Retinal pigment epithelial cell (primary cell): ENCODE measurements around the gene KRT77.

Experiments used
- DNase-seq: peaks from one replicate; pipeline ENCODE4 v3.0.0-alpha.2; 2010; ENCODE audit warnings: low read depth
- H3K4me3 ChIP-seq: 2 replicates; pipeline ENCODE4 v1.5.1; 2011; ENCODE audit warnings: mild to moderate bottlenecking, low read length, control low read depth, moderate library complexity
- CTCF ChIP-seq: conservative IDR thresholded peaks from 2 replicates; pipeline ENCODE4 v1.5.1; 2011; ENCODE audit warnings: low read depth, low read length, control low read depth, inconsistent platforms

The KRT77 gene

DNA sequence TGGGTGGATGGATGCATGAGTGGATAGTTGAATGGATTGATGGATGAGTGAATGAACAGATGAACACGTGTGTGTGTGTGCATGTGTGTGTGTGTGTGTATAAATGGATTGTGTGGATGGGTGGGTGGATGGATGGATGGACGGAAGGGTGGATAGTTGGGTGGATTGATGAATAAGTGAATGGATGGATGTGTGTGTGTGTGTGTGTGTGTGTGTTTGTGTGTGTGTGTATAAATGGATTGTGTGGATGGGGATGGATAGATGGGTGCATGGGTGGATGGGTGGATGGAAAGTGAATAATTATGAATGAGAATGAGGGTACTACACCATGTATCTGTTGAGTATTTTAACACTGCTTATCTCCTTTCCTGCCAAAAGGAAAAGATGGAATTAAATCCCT lies 986 bp downstream of the KRT77 start:
- DNase-seq, result no peak
- H3K4me3 ChIP-seq, result no peak overlapping the region
- TF ChIP-seq CTCF, result no peak

DNA sequence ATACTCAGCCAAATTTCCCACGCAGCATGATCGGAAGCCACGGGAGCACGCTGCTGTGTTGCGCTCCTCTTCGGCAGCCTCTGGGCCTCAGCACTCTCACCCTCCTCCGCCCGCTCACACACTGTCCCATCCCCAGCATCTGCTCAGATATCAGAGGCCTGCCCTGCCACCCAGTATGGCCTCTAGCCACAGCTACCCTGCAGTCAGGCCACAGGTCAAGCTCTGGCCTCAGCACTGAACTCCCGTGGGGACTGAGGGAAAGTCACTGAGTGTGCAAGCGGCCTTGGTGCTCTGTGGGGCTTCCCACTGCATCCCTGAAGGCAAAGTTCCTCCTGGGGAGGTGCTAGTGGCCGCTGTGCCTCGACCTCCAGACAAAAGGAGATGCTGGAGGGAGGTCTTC lies 2.0 kb downstream of the KRT77 start:
- no peak overlapping the region for H3K4me3 ChIP-seq
- DNase-seq, result no peak
- no peak for TF ChIP-seq CTCF

- DNase-seq, result no peak
- no peak for TF ChIP-seq CTCF
Measured at GRCh38 chr12:52699960-52700359, 3.4 kb downstream of the KRT77 start.

DNA sequence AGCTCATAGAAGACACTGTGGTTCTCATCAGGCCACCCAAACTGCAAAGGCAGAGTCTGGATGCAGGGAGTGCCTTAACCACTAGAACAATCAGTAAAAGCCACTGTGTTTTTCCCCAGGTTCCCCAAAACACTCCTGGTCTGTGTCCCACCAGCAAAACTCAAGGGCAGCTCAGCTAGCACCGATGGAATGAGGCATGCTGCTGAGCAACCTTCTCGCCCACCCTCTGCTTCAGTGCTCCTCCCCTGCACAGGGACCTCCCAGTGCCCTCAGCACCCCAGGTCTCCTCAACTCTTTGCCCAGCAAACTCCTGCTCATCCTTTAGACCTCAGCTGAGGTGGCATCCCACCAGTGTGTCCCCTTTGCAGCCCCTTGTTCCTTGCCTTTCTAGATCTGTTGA lies 4.0 kb downstream of the KRT77 start:
- no peak for DNase-seq
- no peak for TF ChIP-seq CTCF
- no peak overlapping the region for H3K4me3 ChIP-seq

More at GRCh38 chr12:52699960-52700359, 3.4 kb downstream of the KRT77 start:
- no peak overlapping the region for H3K4me3 ChIP-seq

GRCh38 chr12:52698651-52699340 lies 4.5 kb downstream of the KRT77 start:
- TF ChIP-seq CTCF, result no peak
- H3K4me3 ChIP-seq, result no peak overlapping the region
- DNase-seq, result no peak

GRCh38 chr12:52697058-52697582 lies 6.2 kb downstream of the KRT77 start:
- no peak for DNase-seq
- H3K4me3 ChIP-seq, result no peak overlapping the region
- TF ChIP-seq CTCF, result no peak

GRCh38 chr12:52696588-52696987 lies 6.7 kb downstream of the KRT77 start:
- TF ChIP-seq CTCF, result no peak
- no peak overlapping the region for H3K4me3 ChIP-seq
- no peak for DNase-seq
